Measurements from ENCODE around the gene PPP1R12A.

Gene PPP1R12A

DNA sequence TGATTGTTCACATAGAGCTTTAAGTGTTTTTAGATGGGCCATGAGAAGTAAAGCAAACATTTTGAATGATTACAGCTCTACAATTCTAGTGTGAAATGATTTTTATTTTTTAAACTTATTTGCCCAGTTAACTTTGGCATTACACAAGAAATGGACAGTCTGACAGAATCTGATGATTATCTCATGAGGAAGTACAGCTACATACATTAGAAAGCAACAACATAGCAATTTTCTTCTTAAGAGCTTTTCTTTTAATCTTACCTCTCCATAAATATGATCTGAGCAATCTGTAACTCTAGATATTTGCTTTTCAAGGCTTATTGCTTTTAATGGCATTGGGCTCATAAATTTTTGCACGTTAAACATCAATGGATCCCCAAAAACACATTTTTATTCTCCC is 26.5 kb upstream of the PPP1R12A start:
- Histone ChIP-seq H3K27me3 (ENCODE audit: insufficient read depth, poor library complexity, severe bottlenecking) (no peaks in the 10 kb centered on the region), H3K4me3 (replicated peaks; ENCODE audit: insufficient read depth, low read length) (no peak overlapping the region), H3K27ac (replicated peaks) (no peak overlapping the region)
- TF ChIP-seq, protein P1, sequence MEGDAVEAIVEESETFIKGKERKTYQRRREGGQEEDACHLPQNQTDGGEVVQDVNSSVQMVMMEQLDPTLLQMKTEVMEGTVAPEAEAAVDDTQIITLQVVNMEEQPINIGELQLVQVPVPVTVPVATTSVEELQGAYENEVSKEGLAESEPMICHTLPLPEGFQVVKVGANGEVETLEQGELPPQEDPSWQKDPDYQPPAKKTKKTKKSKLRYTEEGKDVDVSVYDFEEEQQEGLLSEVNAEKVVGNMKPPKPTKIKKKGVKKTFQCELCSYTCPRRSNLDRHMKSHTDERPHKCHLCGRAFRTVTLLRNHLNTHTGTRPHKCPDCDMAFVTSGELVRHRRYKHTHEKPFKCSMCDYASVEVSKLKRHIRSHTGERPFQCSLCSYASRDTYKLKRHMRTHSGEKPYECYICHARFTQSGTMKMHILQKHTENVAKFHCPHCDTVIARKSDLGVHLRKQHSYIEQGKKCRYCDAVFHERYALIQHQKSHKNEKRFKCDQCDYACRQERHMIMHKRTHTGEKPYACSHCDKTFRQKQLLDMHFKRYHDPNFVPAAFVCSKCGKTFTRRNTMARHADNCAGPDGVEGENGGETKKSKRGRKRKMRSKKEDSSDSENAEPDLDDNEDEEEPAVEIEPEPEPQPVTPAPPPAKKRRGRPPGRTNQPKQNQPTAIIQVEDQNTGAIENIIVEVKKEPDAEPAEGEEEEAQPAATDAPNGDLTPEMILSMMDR (IDR thresholded peaks at IDR 0.05; ENCODE audit: insufficient read depth, low read length) = no peak
- TF ChIP-seq POLR2AphosphoS5 (IDR thresholded peaks at IDR 0.05; ENCODE audit: low read depth) (no peak), SPI1 (IDR thresholded peaks at IDR 0.05; ENCODE audit: borderline replicate concordance, low read depth) (no peak), GABPA (IDR thresholded peaks at IDR 0.05; ENCODE audit: low read depth) (no peak)
- TF ChIP-seq, protein P2, sequence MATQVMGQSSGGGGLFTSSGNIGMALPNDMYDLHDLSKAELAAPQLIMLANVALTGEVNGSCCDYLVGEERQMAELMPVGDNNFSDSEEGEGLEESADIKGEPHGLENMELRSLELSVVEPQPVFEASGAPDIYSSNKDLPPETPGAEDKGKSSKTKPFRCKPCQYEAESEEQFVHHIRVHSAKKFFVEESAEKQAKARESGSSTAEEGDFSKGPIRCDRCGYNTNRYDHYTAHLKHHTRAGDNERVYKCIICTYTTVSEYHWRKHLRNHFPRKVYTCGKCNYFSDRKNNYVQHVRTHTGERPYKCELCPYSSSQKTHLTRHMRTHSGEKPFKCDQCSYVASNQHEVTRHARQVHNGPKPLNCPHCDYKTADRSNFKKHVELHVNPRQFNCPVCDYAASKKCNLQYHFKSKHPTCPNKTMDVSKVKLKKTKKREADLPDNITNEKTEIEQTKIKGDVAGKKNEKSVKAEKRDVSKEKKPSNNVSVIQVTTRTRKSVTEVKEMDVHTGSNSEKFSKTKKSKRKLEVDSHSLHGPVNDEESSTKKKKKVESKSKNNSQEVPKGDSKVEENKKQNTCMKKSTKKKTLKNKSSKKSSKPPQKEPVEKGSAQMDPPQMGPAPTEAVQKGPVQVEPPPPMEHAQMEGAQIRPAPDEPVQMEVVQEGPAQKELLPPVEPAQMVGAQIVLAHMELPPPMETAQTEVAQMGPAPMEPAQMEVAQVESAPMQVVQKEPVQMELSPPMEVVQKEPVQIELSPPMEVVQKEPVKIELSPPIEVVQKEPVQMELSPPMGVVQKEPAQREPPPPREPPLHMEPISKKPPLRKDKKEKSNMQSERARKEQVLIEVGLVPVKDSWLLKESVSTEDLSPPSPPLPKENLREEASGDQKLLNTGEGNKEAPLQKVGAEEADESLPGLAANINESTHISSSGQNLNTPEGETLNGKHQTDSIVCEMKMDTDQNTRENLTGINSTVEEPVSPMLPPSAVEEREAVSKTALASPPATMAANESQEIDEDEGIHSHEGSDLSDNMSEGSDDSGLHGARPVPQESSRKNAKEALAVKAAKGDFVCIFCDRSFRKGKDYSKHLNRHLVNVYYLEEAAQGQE (IDR thresholded peaks at IDR 0.05; ENCODE audit: insufficient replicate concordance, low read depth) = no peak
- no peak for DNase-seq (ENCODE audit: low read depth in 1 of 2, low spot score in 1 of 2)

DNA sequence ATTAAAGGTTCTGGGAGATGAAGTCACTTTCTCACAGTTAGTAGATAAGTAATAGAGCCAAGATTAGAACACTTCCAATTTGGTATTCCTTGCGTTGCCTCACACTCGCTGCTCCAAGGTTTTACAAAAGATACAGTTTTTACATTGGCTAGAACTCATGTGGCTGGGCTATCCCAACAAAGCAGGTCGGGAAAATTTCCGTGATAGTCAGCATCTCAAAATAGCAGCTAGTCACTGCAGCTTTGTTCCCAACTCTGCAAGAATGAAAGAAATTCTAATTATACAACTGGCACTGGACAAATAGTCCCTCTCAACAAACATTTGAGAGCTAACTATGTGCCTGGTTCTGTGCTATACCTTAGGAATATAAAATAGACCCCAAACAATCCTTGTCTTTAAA is 24.6 kb upstream of the PPP1R12A start:
- no peak for TF ChIP-seq GABPA (IDR thresholded peaks at IDR 0.05; ENCODE audit: low read depth)
- Histone ChIP-seq H3K4me3 (replicated peaks; ENCODE audit: insufficient read depth, low read length) (no peak overlapping the region), H3K27me3 (ENCODE audit: insufficient read depth, poor library complexity, severe bottlenecking) (no peaks in the 10 kb centered on the region), H3K27ac (replicated peaks) (no peak overlapping the region)
- DNase-seq (ENCODE audit: low read depth in 1 of 2, low spot score in 1 of 2) = no peak

DNA sequence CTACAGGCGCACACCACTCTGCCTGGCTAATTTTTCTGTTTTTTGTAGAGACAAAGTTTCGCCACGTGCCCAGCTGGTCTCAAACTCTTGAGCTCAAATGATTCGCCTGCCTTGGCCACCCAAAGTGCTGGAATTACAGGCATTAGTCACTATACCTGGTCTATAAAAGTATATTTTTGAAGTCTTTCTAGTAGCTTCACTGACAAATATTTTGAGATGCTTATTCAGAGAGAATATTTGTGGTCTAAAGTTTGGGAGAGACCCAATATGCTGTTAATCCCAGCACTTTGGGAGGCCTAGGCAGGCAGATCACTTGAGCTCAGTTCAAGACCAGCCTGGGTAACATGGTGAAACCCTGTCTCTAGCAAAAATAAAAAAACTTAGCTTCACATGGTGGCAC is 22.0 kb upstream of the PPP1R12A start:
- Histone ChIP-seq H3K27me3 (ENCODE audit: insufficient read depth, poor library complexity, severe bottlenecking) (no peaks in the 10 kb centered on the region), H3K27ac (replicated peaks) (no peak overlapping the region), H3K4me3 (replicated peaks; ENCODE audit: insufficient read depth, low read length) (no peak overlapping the region)
- DNase-seq (ENCODE audit: low read depth in 1 of 2, low spot score in 1 of 2) = no peak
- TF ChIP-seq POLR2AphosphoS5 (IDR thresholded peaks at IDR 0.05; ENCODE audit: low read depth) (no peak), GABPA (IDR thresholded peaks at IDR 0.05; ENCODE audit: low read depth) (no peak)
- TF ChIP-seq, protein P1 (IDR thresholded peaks at IDR 0.05; ENCODE audit: insufficient read depth, low read length) = no peak

DNA sequence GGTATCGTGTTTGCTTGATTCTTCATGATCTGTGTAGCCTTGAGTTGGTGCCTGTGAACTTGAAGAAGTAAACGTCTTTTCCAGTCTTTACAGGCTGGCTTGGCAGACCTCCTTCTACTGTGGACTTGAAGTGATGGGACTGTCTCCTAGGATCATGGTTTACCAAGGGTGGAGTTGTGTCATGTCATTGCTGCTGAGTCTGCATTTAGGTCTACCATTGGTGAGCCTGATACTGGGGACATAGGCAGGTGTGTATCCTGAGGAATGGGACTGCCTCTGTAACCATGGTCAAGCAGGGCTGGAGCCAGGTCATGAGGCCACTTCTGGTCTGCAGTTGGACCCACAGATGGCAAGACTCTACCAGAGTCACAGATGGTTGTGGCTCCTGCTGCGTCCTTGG is 20.7 kb upstream of the PPP1R12A start:
- Histone ChIP-seq H3K27me3 (ENCODE audit: insufficient read depth, poor library complexity, severe bottlenecking) (no peaks in the 10 kb centered on the region), H3K27ac (replicated peaks) (no peak overlapping the region), H3K4me3 (replicated peaks; ENCODE audit: insufficient read depth, low read length) (no peak overlapping the region)
- no peak for TF ChIP-seq SPI1 (IDR thresholded peaks at IDR 0.05; ENCODE audit: borderline replicate concordance, low read depth)
- no peak for TF ChIP-seq GABPA (IDR thresholded peaks at IDR 0.05; ENCODE audit: low read depth)
- no peak for DNase-seq (ENCODE audit: low read depth in 1 of 2, low spot score in 1 of 2)

DNA sequence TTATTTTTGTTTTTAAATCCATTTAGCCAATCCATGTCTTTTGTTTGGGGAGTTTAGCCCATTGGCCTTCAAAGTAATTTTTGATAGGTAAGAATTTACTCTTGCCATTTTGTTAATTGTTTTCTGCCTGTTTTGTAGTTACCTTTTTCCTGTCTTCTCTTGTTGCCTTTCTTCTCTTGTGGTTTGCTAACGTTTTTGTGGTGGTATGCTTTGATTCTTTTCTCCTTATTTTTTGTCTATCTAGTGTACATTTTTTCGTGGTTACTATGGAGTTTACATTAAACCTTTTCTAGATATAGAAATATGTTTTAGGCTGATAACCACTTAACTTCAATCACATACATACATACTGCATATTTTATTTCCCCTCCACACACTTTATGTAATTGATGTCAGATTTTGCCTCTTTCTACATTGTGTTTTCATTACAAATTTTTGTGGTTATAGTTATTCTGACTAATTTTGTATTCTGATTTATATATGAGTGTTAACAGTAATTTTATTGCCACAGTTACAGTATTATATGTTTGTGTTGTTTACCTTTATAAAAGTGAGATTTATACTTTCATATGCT is 19.2 kb upstream of the PPP1R12A start:
- H3K27me3 ChIP-seq (ENCODE audit: insufficient read depth, poor library complexity, severe bottlenecking) = no peaks in the 10 kb centered on the region
- DNase-seq (ENCODE audit: low read depth in 1 of 2, low spot score in 1 of 2) = no peak

More for the DNA sequence above, 19.2 kb upstream of the PPP1R12A start:
- no peak for TF ChIP-seq POLR2AphosphoS5 (IDR thresholded peaks at IDR 0.05; ENCODE audit: low read depth)
- TF ChIP-seq, protein P1 (IDR thresholded peaks at IDR 0.05; ENCODE audit: insufficient read depth, low read length) = no peak
- TF ChIP-seq SPI1 (IDR thresholded peaks at IDR 0.05; ENCODE audit: borderline replicate concordance, low read depth) = no peak
- no peak for TF ChIP-seq GABPA (IDR thresholded peaks at IDR 0.05; ENCODE audit: low read depth)
- TF ChIP-seq, protein P2 (IDR thresholded peaks at IDR 0.05; ENCODE audit: insufficient replicate concordance, low read depth) = no peak
- H3K4me3 ChIP-seq (replicated peaks; ENCODE audit: insufficient read depth, low read length) = no peak overlapping the region
- no peak overlapping the region for H3K27ac ChIP-seq (replicated peaks)

Measured in HL-60 (cell line).